Urothelium cell line (cell line): Measurements from ENCODE around the gene XPO5.

Experiments used
- DNase-seq: peaks from one replicate; pipeline ENCODE4 v3.0.0; 2011; ENCODE audit warnings: low spot score, mixed read lengths
- FAIRE-seq: peaks from 2 replicates; lab custom pipeline; 2011; peaks lifted over from hg19 to GRCh38; lab: Jason Lieb, UNC

The XPO5 gene

GRCh38 chr6:43520097-43520496, 55.7 kb downstream of the XPO5 start:
- no peak for FAIRE-seq
- no peak for DNase-seq

- FAIRE-seq (no peak), DNase-seq (no peak)
These were observed 58.1 kb downstream of the XPO5 start for GRCh38 chr6:43517505-43518357.

- peak; percentile 98 for DNase-seq
- no peak for FAIRE-seq
These were observed 58.9 kb downstream of the XPO5 start, which contains the start of the genes POLR1C and YIPF3 for GRCh38 chr6:43516697-43517504. POLR1C (plus strand) TSS chr6:43517089; CDS start chr6:43517110, 21 bp downstream. YIPF3 (minus strand) TSS chr6:43516926; CDS start chr6:43516807, 119 bp downstream.

GRCh38 chr6:43516367-43516696, 59.5 kb downstream of the XPO5 start:
- DNase-seq (no peak), FAIRE-seq (no peak)

- FAIRE-seq (no peak), DNase-seq (no peak)
These were observed 60.0 kb downstream of the XPO5 start for GRCh38 chr6:43515808-43516207.

- FAIRE-seq (no peak), DNase-seq (no peak)
These were observed 63.9 kb downstream of the XPO5 start for GRCh38 chr6:43511824-43512415.

GRCh38 chr6:43510827-43511163, 65.0 kb downstream of the XPO5 start:
- DNase-seq (no peak), FAIRE-seq (no peak)

- FAIRE-seq: peak; percentile 91
- peak; percentile 91 for DNase-seq
These were observed 65.6 kb downstream of the XPO5 start, which contains the start of gene LRRC73 for GRCh38 chr6:43509984-43510826. LRRC73 (minus strand) TSS chr6:43510346; CDS start chr6:43509785, 561 bp downstream.

GRCh38 chr6:43509142-43509983, 66.5 kb downstream of the XPO5 start:
- DNase-seq: no peak
- FAIRE-seq: no peak

GRCh38 chr6:43508481-43509141, 67.2 kb downstream of the XPO5 start:
- DNase-seq (no peak), FAIRE-seq (no peak)

GRCh38 chr6:43506667-43507471, 69.0 kb downstream of the XPO5 start:
- peak; percentile 82 for DNase-seq
- FAIRE-seq: no peak

- FAIRE-seq: no peak
- no peak for DNase-seq
These were observed 69.7 kb downstream of the XPO5 start for GRCh38 chr6:43506171-43506570.

GRCh38 chr6:43505718-43506117, 70.1 kb downstream of the XPO5 start:
- DNase-seq (no peak), FAIRE-seq (no peak)

- DNase-seq (no peak), FAIRE-seq (no peak)
These were observed 70.9 kb downstream of the XPO5 start for GRCh38 chr6:43504756-43505593.

GRCh38 chr6:43503443-43503842, 72.4 kb downstream of the XPO5 start:
- no peak for FAIRE-seq
- DNase-seq: no peak

GRCh38 chr6:43502666-43503065, 73.2 kb downstream of the XPO5 start:
- DNase-seq (no peak), FAIRE-seq (no peak)

GRCh38 chr6:43500921-43501320, 74.9 kb downstream of the XPO5 start:
- DNase-seq (no peak), FAIRE-seq (no peak)
